Stimulated activated CD8-positive, alpha-beta memory T cell treated with anti-CD3 and anti-CD28 coated beads, Interleukin-4, amount 100 ng/mL, for 48 hours (primary cell): ENCODE measurements around the gene SRPRB.
"Not testable (repeated sequence)": the region's sequence is repeated elsewhere in the genome, so short reads cannot be mapped to it uniquely, and the experiment has no call there.

Source experiments
- DNase-seq: peaks from one replicate; pipeline ENCODE4 v3.0.0-alpha.2; 2020

Gene SRPRB

GRCh38 chr3:133779626-133780203 is 25.9 kb upstream of the SRPRB start:
- DNase-seq: no peak

- DNase-seq: not testable (repeated sequence)
Measured at GRCh38 chr3:133780756-133781155, 24.9 kb upstream of the SRPRB start.

- no peak for DNase-seq
Measured at GRCh38 chr3:133781570-133781969, 24.0 kb upstream of the SRPRB start.

GRCh38 chr3:133782454-133782853 is 23.2 kb upstream of the SRPRB start:
- no peak for DNase-seq

- no peak for DNase-seq
Measured at GRCh38 chr3:133783762-133784161, 21.9 kb upstream of the SRPRB start.

- no peak for DNase-seq
Measured at GRCh38 chr3:133788024-133788423, 17.6 kb upstream of the SRPRB start.

GRCh38 chr3:133792171-133792763 is 13.3 kb upstream of the SRPRB start:
- DNase-seq: no peak

GRCh38 chr3:133797396-133798105 is 8.1 kb upstream of the SRPRB start:
- DNase-seq: no peak

- DNase-seq: no peak
Measured at GRCh38 chr3:133799794-133800585, 5.6 kb upstream of the SRPRB start.

GRCh38 chr3:133803469-133803868 is 2.1 kb upstream of the SRPRB start:
- no peak for DNase-seq

GRCh38 chr3:133804896-133805295 is 719 bp upstream of the SRPRB start:
- DNase-seq: no peak

- no peak for DNase-seq
Measured at GRCh38 chr3:133805384-133805701, 272 bp upstream of the SRPRB start.

- no peak for DNase-seq
Measured at GRCh38 chr3:133812872-133813271, 7.3 kb downstream of the SRPRB start.

GRCh38 chr3:133815386-133815785 is 9.8 kb downstream of the SRPRB start:
- no peak for DNase-seq

GRCh38 chr3:133820129-133820528 is 14.5 kb downstream of the SRPRB start:
- no peak for DNase-seq

GRCh38 chr3:133820889-133821675 is 15.5 kb downstream of the SRPRB start:
- DNase-seq: peak; percentile 9

GRCh38 chr3:133821767-133822638 is 16.4 kb downstream of the SRPRB start:
- peak; percentile 23 for DNase-seq

- peak; percentile 22 for DNase-seq
Measured at GRCh38 chr3:133824961-133825485, 19.4 kb downstream of the SRPRB start.

- DNase-seq: no peak
Measured at GRCh38 chr3:133825969-133826727, 20.5 kb downstream of the SRPRB start.

- DNase-seq: peak; percentile 14
Measured at GRCh38 chr3:133827136-133827535, 21.5 kb downstream of the SRPRB start.

GRCh38 chr3:133827684-133828083 is 22.1 kb downstream of the SRPRB start:
- DNase-seq: peak; percentile 16
